ENCODE results near the gene POLR2H.
"Not testable (repeated sequence)": the region's sequence is repeated elsewhere in the genome, so short reads cannot be mapped to it uniquely, and the experiment has no call there.

The POLR2H gene

GRCh38 chr3:184338511-184338945 lies 23.0 kb upstream of the POLR2H start:
- no peak for TF ChIP-seq CTCF (IDR thresholded peaks at IDR 0.05; ENCODE audit: control insufficient read depth, insufficient read depth, low read depth, low read length, missing control alignments)
- no peak for DNase-seq (ENCODE audit: low read depth)
- H3K4me3 ChIP-seq (ENCODE audit: control insufficient read depth, low read depth, low read length): no peak overlapping the region

GRCh38 chr3:184339001-184339400 lies 22.5 kb upstream of the POLR2H start:
- no peak overlapping the region for H3K4me3 ChIP-seq (ENCODE audit: control insufficient read depth, low read depth, low read length)
- TF ChIP-seq CTCF (IDR thresholded peaks at IDR 0.05; ENCODE audit: control insufficient read depth, insufficient read depth, low read depth, low read length, missing control alignments): no peak
- no peak for DNase-seq (ENCODE audit: low read depth)

- not testable (repeated sequence) for H3K4me3 ChIP-seq (ENCODE audit: control insufficient read depth, low read depth, low read length)
Observed at GRCh38 chr3:184339451-184340135, 21.9 kb upstream of the POLR2H start.

GRCh38 chr3:184341925-184342324 lies 19.6 kb upstream of the POLR2H start:
- no peak for DNase-seq (ENCODE audit: low read depth)
- H3K4me3 ChIP-seq (ENCODE audit: control insufficient read depth, low read depth, low read length): no peak overlapping the region
- TF ChIP-seq CTCF (IDR thresholded peaks at IDR 0.05; ENCODE audit: control insufficient read depth, insufficient read depth, low read depth, low read length, missing control alignments): no peak

More at GRCh38 chr3:184339451-184340135, 21.9 kb upstream of the POLR2H start:
- not testable (repeated sequence) for DNase-seq (ENCODE audit: low read depth)

GRCh38 chr3:184343200-184343876 lies 18.2 kb upstream of the POLR2H start:
- no peak overlapping the region for H3K4me3 ChIP-seq (ENCODE audit: control insufficient read depth, low read depth, low read length)
- DNase-seq (ENCODE audit: low read depth): no peak
- TF ChIP-seq CTCF (IDR thresholded peaks at IDR 0.05; ENCODE audit: control insufficient read depth, insufficient read depth, low read depth, low read length, missing control alignments): no peak

- no peak for TF ChIP-seq CTCF (IDR thresholded peaks at IDR 0.05; ENCODE audit: control insufficient read depth, insufficient read depth, low read depth, low read length, missing control alignments)
- no peak overlapping the region for H3K4me3 ChIP-seq (ENCODE audit: control insufficient read depth, low read depth, low read length)
- no peak for DNase-seq (ENCODE audit: low read depth)
Observed at GRCh38 chr3:184344579-184345316, 16.8 kb upstream of the POLR2H start.

All from AG09309 (cell line).